HFFc6 (cell line): ENCODE results near the gene TMEM51. TPM values are rescaled to one million over a fixed set of nuclear protein-coding genes. Genes with fewer than 3 reads are reported as not detected.
A peak's percentile ranks its signal among the peaks of the same experiment; 100 is the strongest.

Experiments used
- DNase-seq: peaks from one replicate; pipeline ENCODE4 v3.0.0-alpha.2; 2018
- H3K27ac Mint-ChIP-seq: 2 replicates; pipeline ENCODE4 v1.8.0; 2020; ENCODE audit warnings: mild to moderate bottlenecking, mixed read lengths
- H3K27me3 Mint-ChIP-seq: 2 replicates; pipeline ENCODE4 v1.8.0; 2021; ENCODE audit warnings: mild to moderate bottlenecking, moderate library complexity, mixed read lengths; ENCODE audit not compliant: insufficient read depth
- H3K36me3 Mint-ChIP-seq: 2 replicates; pipeline ENCODE4 v1.8.0; 2021; ENCODE audit warnings: low read depth, mixed read lengths
- H3K4me1 Mint-ChIP-seq: 2 replicates; pipeline ENCODE4 v1.8.0; 2020; ENCODE audit warnings: low read depth, mixed read lengths
- H3K4me3 Mint-ChIP-seq: 2 replicates; pipeline ENCODE4 v1.8.0; 2020; ENCODE audit warnings: mild to moderate bottlenecking, moderate library complexity, mixed read lengths
- H3K9me3 Mint-ChIP-seq: 2 replicates; pipeline ENCODE4 v1.8.0; 2020; ENCODE audit warnings: mild to moderate bottlenecking, mixed read lengths
- CTCF ChIP-seq: fragments of 200-600 bp; sonication (generic); IDR thresholded peaks from 2 replicates; pipeline ENCODE4 v1.5.0; 2021; ENCODE audit warnings: antibody characterized with exemption, mild to moderate bottlenecking
- total RNA-seq, 6 experiments: library from RNA; stranded (reverse); fragmentation: NEBNext Ultra II Directional; extraction: Animal tissue kit (Norgen Biotek cat#: 25700); gene quantifications; 2 replicates in 1 of 6; 3 replicates in 5 of 6; pipeline ENCODE4 v1.2.3, GENCODE V29; 2021

Gene TMEM51
- total RNA-seq, 6 experiments from 2014 or later: 4.8 to 6.8 (median 6.6) TPM

GRCh38 chr1:15176120-15176519 lies 22.6 kb downstream of the TMEM51 start:
- Mint-ChIP-seq H3K4me1 (peaks cover 78% of the 10 kb centered on the region), H3K4me3 (no peak overlapping the region), H3K27me3 (no peaks in the 10 kb centered on the region; the same call in 1 of the 2 replicates), H3K36me3 (no peaks in the 10 kb centered on the region), H3K27ac (no peak overlapping the region), H3K9me3 (no peaks in the 10 kb centered on the region)
- no peak for DNase-seq
- no peak for TF ChIP-seq CTCF

DNA sequence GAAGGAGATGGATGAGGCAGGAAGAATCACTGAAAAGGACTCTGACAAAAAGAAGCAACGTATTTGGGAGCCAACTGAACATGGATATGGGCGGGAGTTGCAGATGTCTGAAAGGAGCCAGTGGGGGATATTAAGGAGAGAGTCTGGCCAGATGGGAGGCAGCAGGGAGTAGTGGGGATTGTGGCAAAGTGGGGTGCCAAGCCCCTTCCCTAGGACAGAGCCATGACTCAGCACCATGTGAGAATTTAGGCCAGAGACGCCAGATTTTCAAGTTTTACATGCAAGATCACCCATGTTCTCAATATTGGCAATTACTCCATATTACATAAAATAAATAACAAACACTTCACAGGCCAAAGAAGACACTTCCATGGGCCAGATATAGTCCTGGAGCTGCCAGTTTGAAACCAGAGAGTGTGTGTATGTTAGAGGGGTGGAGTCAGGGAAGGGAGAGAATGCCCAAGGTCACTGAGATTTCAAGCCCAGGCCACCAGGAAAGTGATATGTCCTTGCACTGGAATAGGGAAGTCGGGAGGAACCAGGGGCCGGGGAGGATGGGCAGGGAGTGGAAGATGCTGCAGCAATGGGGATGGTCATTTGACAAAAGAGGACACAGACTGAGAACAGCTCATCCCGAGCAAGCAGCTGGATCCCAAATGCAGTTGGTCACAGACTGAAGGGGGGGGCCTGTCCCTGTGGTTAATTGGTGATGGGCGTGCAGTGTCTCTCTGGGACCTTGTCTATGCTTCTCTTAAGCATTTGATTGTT lies 23.5 kb downstream of the TMEM51 start:
- TF ChIP-seq CTCF: no peak
- Mint-ChIP-seq H3K27me3 (no peaks in the 10 kb centered on the region; the same call in 1 of the 2 replicates), H3K4me3 (no peak overlapping the region), H3K27ac (peak overlapping the region; percentile 98), H3K4me1 (peaks cover 73% of the 10 kb centered on the region), H3K36me3 (no peaks in the 10 kb centered on the region), H3K9me3 (no peaks in the 10 kb centered on the region)
- no peak for DNase-seq

DNA sequence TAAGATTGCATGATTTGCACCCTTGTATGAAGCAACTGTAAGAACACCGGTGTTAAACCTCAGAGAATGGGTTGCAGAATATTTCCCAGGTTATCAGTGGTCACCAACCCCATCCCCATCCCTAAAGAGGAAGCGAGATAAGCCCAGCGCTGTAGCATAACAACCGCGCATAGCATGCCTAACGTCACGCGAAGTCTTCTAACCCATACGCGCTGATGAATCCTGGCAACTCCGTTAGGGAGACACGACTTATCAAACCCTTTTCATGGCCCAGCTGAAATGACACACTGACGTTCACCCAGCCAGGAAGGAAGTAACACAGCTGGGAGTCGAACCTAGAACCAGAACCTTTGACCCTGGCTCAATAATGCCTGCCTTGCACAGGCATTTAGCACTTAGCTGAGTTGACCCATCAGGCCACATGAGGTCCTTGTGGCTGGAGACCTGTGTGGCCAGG lies 24.2 kb downstream of the TMEM51 start:
- Mint-ChIP-seq H3K4me1 (peaks cover 67% of the 10 kb centered on the region), H3K9me3 (no peaks in the 10 kb centered on the region), H3K36me3 (no peaks in the 10 kb centered on the region), H3K27me3 (no peaks in the 10 kb centered on the region; the same call in 1 of the 2 replicates), H3K4me3 (no peak overlapping the region), H3K27ac (peak overlapping the region; percentile 98)
- TF ChIP-seq CTCF: no peak
- DNase-seq: no peak

DNA sequence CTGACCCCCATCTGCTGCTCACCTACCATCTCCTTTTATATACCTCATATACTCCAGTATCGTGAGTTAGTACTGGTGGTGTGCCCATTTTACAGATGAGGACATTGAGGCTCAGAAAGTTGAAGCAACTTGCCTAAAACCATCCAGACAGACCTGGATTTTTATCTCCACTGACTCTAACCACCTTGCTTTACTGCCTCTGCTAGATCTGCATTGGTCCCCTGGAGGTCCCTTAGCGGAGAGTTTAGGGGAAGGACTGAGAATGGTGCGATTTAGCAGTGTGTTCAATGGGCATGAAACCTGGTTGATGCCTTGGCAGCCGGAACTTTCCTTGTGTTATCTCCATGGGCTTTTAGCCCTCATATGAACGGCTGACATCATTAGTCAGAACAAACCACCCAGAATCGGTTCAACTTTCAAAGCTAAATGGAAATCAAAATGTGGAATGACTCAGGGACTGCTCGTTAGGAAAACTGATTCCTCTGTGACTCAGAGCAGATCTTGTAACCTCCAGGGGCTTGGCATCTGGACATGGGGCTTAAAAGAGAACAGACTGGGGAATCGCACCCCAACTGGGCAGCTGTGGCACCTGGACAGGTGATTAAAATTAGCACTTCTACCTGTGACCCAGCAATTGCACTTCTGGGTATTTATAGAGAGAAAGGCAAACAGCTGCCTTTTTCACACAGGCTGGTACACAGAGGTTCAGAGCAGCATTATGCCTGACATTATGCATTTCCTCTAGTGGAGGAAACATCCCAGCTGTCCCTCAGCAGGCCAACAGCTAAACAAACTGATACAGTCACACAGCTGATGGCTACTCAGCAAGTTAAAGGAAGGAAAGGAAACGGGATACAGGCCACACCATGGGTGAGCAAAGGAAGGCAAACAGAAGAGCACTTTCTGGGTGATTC lies 25.3 kb downstream of the TMEM51 start:
- Mint-ChIP-seq H3K36me3 (no peaks in the 10 kb centered on the region), H3K4me1 (peaks cover 61% of the 10 kb centered on the region), H3K9me3 (no peaks in the 10 kb centered on the region), H3K27ac (peak overlapping the region; percentile 98), H3K4me3 (peak overlapping the region; percentile 80), H3K27me3 (no peaks in the 10 kb centered on the region; the same call in 1 of the 2 replicates)
- DNase-seq: peak; percentile 96
- TF ChIP-seq CTCF: peak; percentile 22; the same call in 1 of the 2 replicates

DNA sequence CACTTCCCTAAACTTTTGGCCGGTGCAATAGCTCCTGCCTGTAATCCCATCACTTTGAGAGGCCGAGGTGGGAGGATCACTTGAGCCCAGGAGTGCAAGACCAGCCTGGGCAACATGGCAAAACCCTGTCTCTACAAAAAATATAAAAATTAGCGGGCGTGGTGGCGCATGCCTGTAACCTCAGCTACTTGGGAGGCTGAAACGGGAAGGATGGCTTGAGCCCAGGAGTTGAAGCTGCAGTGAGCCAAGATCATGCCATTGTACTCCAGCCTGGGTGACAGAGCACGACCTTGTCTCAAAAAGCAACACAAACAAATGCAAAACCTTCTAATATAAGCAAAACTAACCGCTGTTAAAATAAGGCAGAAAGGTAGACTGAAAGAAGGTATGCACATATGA lies 25.9 kb downstream of the TMEM51 start:
- H3K9me3 Mint-ChIP-seq: no peaks in the 10 kb centered on the region
- H3K27ac Mint-ChIP-seq: peak overlapping the region; percentile 98
- peak overlapping the region; percentile 80 for H3K4me3 Mint-ChIP-seq
- no peaks in the 10 kb centered on the region for H3K36me3 Mint-ChIP-seq
- no peak for TF ChIP-seq CTCF
- no peaks in the 10 kb centered on the region; the same call in 1 of the 2 replicates for H3K27me3 Mint-ChIP-seq
- no peak for DNase-seq
- peaks cover 55% of the 10 kb centered on the region for H3K4me1 Mint-ChIP-seq
